GM19099 (cell line): ENCODE measurements around the gene LRRC73.

Source experiments
- POLR2A ChIP-seq: IDR thresholded peaks from 3 replicates; pipeline ENCODE4 v1.6.1; 2011; ENCODE audit warnings: low read depth; ENCODE audit not compliant: insufficient read length; ENCODE audit errors: extremely low read depth

LRRC73 gene

DNA sequence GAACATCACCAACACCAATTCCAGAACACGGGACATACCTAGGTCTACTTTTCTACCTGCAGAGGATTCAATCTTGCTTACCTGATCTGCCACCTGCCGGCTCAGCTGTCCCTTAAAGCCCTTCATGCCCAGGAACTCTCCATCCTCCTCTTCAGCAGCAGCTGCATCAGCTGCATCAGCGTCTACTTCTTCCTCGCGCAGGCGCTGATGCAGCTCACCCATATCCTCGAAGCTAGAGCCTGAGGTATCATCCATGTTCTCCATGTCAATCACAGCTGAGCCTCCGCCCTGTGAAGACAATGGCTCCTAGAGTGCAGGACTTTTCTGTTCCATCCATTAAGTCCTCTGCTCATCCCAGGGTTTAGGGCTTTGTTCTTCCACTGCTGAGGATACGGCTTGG lies 5.7 kb upstream of the LRRC73 start:
- TF ChIP-seq POLR2A = no peak

GRCh38 chr6:43511824-43512415 lies 1.8 kb upstream of the LRRC73 start:
- TF ChIP-seq POLR2A = no peak

- no peak for TF ChIP-seq POLR2A
Measured at GRCh38 chr6:43510827-43511163, 649 bp upstream of the LRRC73 start.

- TF ChIP-seq POLR2A = no peak
Measured at GRCh38 chr6:43509142-43509983, 783 bp downstream of the LRRC73 start.

- no peak for TF ChIP-seq POLR2A
Measured at GRCh38 chr6:43508481-43509141, 1.5 kb downstream of the LRRC73 start.

DNA sequence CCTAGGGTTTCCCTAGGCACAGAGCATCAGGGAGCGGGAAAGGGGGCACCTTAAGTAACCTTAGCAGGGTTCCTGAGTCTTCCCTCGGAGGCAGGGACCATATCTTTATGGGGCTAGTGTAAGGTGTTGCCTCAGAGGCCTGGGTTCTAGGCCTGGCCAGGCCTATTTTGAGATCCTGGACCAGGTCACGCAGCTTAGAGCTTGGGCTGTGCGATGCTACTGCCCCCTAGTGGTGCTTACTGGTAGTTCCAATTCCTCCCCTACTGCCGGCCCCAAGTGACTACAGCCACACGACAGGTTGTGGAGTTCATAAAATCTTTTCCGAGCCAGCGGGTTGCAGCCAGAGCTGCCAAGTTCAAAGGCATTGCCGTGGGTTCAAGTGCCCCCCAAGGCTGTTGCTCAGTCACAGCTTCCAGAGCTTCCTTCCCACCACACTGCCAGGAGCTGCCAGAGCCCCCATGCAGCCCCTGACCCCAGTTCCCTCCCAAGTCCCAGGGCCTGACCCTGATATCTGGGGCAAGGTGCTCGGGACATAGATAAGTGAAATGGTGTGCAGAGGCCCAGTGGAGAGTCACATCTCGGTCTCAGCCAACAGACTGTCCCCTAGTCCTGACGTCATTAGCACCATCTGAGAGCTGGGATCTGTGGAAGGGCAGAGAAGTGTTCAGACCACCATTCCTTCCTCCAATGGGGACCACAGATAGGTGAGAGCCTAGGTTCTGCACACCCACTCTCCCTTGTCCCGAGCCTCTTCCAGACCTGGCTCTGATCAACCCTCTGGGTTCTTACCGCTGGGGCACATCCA lies 3.3 kb downstream of the LRRC73 start:
- TF ChIP-seq POLR2A = no peak

GRCh38 chr6:43506171-43506570 lies 4.0 kb downstream of the LRRC73 start:
- no peak for TF ChIP-seq POLR2A

GRCh38 chr6:43505718-43506117 lies 4.4 kb downstream of the LRRC73 start:
- no peak for TF ChIP-seq POLR2A

- no peak for TF ChIP-seq POLR2A
Measured at GRCh38 chr6:43504756-43505593, 5.2 kb downstream of the LRRC73 start.

DNA sequence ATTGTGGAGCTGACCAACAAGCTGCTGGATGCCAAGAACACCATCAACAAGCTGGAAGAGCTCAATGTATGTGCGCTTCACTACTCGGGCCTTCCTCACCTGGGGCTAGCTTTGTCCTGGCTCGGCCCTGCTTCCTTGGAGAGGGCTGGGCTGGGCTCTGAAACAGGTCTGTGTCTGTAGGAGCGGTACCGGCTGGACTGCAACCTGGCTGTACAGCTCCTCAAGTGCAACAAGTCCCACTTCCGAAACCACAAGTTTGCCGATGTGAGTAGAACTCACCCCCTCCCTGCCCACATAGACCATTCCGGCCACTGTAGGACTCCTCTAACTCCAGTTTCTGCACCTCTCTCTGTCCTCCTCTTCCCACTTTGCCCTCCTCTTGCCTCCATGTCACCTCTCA lies 6.7 kb downstream of the LRRC73 start:
- TF ChIP-seq POLR2A = no peak

- TF ChIP-seq POLR2A = no peak
Measured at GRCh38 chr6:43502666-43503065, 7.5 kb downstream of the LRRC73 start.

GRCh38 chr6:43500921-43501320 lies 9.2 kb downstream of the LRRC73 start:
- TF ChIP-seq POLR2A = no peak

- no peak for TF ChIP-seq POLR2A
Measured at GRCh38 chr6:43499028-43499815, 10.9 kb downstream of the LRRC73 start.

GRCh38 chr6:43497689-43498088 lies 12.5 kb downstream of the LRRC73 start:
- no peak for TF ChIP-seq POLR2A
